Stimulated activated CD8-positive, alpha-beta memory T cell treated with anti-CD3 and anti-CD28 coated beads, Interleukin-4, amount 100 ng/mL, for 24 hours (primary cell): ENCODE results near the gene HCRT.
A peak's percentile ranks its signal among the peaks of the same experiment; 100 is the strongest.
"Not testable (repeated sequence)": the region's sequence is repeated elsewhere in the genome, so short reads cannot be mapped to it uniquely, and the experiment has no call there.

ENCODE experiments used
- DNase-seq: peaks from one replicate; pipeline ENCODE4 v3.0.0-alpha.2; 2020; ENCODE audit warnings: low read depth

The HCRT gene

GRCh38 chr17:42197564-42198156, 12.4 kb upstream of the HCRT start:
- no peak for DNase-seq

GRCh38 chr17:42193969-42194899, 9.0 kb upstream of the HCRT start, which contains the start of gene GHDC:
Gene GHDC (minus strand): TSS chr17:42194494. CDS start chr17:42193581, 913 bp downstream.
- peak; percentile 70 for DNase-seq

GRCh38 chr17:42193216-42193968, 8.1 kb upstream of the HCRT start:
- DNase-seq = no peak

GRCh38 chr17:42192189-42193126, 7.2 kb upstream of the HCRT start:
- no peak for DNase-seq

- no peak for DNase-seq
Measured at GRCh38 chr17:42191275-42191608, 6.0 kb upstream of the HCRT start.

GRCh38 chr17:42190491-42191274, 5.4 kb upstream of the HCRT start:
- DNase-seq = no peak

GRCh38 chr17:42189651-42189965, 4.4 kb upstream of the HCRT start:
- DNase-seq = no peak

- no peak for DNase-seq
Measured at GRCh38 chr17:42188749-42189650, 3.7 kb upstream of the HCRT start.

- DNase-seq = no peak
Measured at GRCh38 chr17:42187833-42188232, 2.6 kb upstream of the HCRT start.

- not testable (repeated sequence) for DNase-seq
Measured at GRCh38 chr17:42186191-42186590, 939 bp upstream of the HCRT start.

- DNase-seq = no peak
Measured at GRCh38 chr17:42185621-42185930, 324 bp upstream of the HCRT start.

- DNase-seq = peak; percentile 66
Measured at GRCh38 chr17:42183741-42184711, 1.2 kb downstream of the HCRT start.

- DNase-seq = no peak
Measured at GRCh38 chr17:42182927-42183734, 2.1 kb downstream of the HCRT start.

- DNase-seq = no peak
Measured at GRCh38 chr17:42181851-42182207, 3.4 kb downstream of the HCRT start.

- DNase-seq = peak; percentile 81
Measured at GRCh38 chr17:42180922-42181850, 4.1 kb downstream of the HCRT start, which contains the start of gene KCNH4. Gene KCNH4 (minus strand): TSS chr17:42181142. CDS start chr17:42180945, 197 bp downstream.

- no peak for DNase-seq
Measured at GRCh38 chr17:42180411-42180921, 4.8 kb downstream of the HCRT start.
